GM18507 (cell line): ENCODE results near the gene ZBTB25.

Experiments
- DNase-seq: peaks from one replicate; pipeline ENCODE4 v3.0.0; 2011; ENCODE audit warnings: low read depth; ENCODE audit not compliant: insufficient read length; ENCODE audit errors: extremely low spot score
- FAIRE-seq: peaks from 2 replicates; lab custom pipeline; 2011; peaks lifted over from hg19 to GRCh38; lab: Jason Lieb, UNC

Gene ZBTB25

DNA sequence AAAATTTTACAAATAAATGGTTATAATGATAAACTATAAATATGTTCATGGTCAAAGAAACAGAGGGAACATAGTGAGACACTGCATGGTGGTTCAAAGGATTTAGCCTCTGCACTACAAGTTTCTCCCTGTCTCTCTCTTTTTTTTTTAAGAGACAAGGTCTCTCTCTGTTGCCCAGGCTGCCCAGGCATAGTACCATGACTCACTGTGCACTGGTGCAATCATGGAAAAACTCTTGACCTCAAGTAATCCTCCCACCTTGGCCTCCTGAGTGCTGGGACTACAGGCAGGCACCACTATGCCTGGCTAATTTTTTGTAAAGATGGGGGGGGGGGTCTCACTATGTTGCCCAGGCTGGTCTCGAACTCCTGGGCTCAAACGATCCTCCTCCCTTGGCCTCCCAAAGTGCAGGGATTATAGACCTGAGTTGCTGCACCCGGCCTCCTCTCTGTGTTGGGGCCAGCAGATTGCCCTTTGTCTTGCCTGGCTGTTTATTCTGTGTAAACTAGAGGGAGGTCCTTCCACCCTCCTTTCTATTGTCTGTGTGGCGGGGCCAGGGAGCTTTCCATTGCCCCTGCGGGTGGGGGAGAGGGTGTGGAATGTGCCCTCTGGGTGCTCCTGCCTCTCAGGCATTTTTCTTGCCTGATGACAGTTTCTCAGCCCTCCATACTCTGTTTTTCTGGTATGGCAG, 93.4 kb downstream of the ZBTB25 start:
- FAIRE-seq (no peak), DNase-seq (no peak)

DNA sequence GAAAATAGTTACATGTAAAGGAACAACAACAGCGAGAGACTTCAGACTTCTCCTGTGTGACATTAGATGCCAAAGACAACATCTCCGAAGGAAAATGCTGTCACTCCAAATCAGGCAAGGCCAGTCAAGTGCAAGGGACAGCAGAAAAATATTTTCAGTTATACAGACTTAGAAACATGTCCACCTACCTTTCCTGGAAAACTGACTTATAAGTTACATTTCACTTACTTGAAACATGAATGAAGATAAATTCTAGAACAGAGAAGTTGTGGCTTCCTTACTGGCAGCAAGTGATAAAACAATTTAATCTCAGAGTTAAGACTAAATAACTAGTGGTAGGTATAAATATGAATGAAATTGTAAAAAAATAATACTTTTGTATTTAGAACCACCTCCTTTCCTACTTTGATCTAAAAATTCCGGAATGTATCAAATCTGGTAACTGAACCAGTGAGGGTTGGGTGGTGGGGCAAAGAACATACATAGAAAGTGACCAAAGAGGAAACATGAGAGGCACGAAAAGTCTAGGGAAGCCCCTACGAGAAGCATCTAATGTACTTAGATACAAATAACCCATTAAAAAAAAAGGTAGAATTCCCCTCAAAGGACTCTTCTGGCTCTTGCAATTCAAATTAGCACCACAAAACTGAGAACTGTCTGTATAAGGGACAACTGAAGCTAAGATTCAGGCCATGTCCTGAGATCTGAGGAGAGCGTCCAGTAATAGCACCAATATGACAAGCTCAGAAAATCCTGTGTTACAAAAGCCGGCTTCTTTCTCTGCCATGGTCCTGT, 94.3 kb downstream of the ZBTB25 start:
- DNase-seq, result no peak
- FAIRE-seq, result peak; percentile 59

DNA sequence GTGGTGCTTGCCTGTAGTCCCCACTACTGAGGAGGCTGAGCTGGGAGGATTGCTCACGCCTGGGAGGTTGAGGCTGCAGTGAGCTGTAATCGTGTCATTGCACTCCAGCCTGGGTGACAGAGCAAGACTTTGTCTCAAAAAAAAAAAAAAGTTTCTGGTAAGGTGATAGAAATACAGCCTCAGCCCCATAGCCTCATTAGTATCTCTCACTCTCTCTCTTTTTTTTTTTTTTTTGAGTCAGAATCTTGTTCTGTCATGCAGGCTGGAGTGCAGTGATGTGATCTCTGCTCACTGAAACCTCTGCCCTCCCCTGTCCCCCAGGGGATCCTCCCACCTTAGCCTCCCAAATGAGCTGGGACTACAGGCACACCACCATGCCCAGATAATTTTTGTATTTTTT, 96.3 kb downstream of the ZBTB25 start:
- FAIRE-seq (peak; percentile 33), DNase-seq (no peak)

DNA sequence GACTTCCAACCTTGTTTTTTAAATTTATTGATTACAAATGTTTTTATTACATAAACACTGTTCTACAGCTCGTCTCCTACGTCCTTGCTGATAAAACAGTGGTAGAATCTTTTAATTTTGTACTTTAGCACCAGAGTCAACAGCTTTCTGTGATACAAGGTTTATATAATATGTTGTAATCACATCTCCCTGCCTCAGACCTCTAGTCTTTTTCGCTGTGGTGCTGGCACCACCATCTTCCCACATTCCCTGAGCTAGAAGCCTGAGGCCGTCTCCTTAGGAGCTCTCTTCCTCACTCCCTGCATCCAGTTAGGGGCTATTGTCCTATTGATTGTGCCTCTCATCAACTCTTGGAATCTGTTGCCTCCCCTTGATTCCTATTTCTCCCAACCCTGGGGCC, 98.3 kb downstream of the ZBTB25 start:
- FAIRE-seq (no peak), DNase-seq (no peak)

DNA sequence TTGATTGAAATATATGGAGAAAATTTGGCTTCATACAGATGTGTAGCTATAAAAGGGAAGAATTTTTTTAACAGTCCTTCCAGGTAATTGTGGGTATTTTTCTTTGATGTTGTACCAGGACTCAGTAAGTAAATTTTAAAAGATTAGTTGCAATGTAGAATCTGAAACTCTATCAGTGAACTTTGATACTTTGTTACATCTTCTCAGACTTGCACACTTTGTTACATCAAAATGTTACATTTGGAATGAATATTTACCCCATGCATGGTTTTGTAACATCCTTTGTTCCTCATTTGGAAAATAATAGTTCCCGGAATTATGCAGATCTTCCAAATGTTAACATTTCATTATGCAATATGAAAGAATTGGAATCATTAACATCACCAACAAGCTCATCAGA, 101.7 kb downstream of the ZBTB25 start:
- DNase-seq (no peak), FAIRE-seq (no peak)

DNA sequence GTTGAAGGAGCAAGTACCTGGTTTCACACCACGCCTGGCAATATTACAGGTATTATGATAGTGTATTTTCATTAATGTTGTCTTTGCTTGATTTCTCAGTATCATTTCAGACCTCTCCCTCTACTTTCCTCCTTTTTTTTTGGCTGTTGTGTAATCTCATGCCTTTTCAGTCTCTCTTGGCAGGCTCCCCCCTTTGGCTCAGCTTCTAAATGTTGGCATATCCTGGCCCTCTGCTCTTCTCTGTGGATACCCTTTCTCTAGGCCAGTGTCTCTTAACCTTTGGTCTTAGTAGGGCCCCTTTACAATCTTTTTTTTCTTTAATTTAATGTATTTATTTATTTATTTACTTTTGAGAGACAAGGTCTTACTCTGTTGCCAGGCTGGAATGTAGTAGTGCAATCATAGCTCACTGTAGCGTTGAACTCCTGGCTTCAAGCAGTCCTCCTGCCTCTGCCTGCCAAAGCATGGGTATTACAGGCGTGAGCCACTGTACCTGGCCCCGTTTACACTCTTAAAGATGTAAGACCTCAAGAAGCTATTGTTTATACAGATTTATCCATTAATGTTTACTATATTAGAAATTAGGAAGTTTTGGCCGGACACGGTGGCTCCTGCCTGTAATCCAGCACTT, 102.7 kb downstream of the ZBTB25 start:
- no peak for FAIRE-seq
- no peak for DNase-seq
